Activated CD4-positive, alpha-beta T cell treated with anti-CD3 and anti-CD28 coated beads for 36 hours (primary cell): ENCODE measurements around the gene BMERB1. TPM values are rescaled to one million over a fixed set of nuclear protein-coding genes. Genes with fewer than 3 reads are reported as not detected.
"Not testable (repeated sequence)": the region's sequence is repeated elsewhere in the genome, so short reads cannot be mapped to it uniquely, and the experiment has no call there.

Experiments
- ATAC-seq: fragments of 200-7000 bp; cut with Tn5 transposase; one replicate; pipeline ENCODE4 v1.10.0; 2021; ENCODE audit warnings: mild to moderate bottlenecking, moderate library complexity
- CTCF ChIA-PET: fragments of 350-600 bp; sonication (Branson Sonifier 250); formaldehyde crosslinking; loops from one replicate; lab custom pipeline; 2021; ENCODE audit warnings: antibody characterized with exemption; lab: Charles Lee
- POLR2A ChIA-PET: fragments of 350-600 bp; sonication (Branson Sonifier 250); formaldehyde crosslinking; loops from one replicate; lab custom pipeline; 2021; ENCODE audit warnings: antibody characterized with exemption, inconsistent platforms; lab: Charles Lee
- DNase-seq: peaks from one replicate; pipeline ENCODE4 v3.0.0-alpha.2; 2020
- H3K27ac Mint-ChIP-seq: one replicate; pipeline ENCODE4 v1.8.0; 2021; ENCODE audit warnings: mixed read lengths
- H3K27me3 Mint-ChIP-seq: one replicate; pipeline ENCODE4 v1.8.0; 2021; ENCODE audit warnings: mixed read lengths
- H3K36me3 Mint-ChIP-seq: one replicate; pipeline ENCODE4 v1.8.0; 2021; ENCODE audit warnings: low read depth, mixed read lengths
- H3K4me1 Mint-ChIP-seq: one replicate; pipeline ENCODE4 v1.8.0; 2021; ENCODE audit warnings: mixed read lengths
- H3K4me3 Mint-ChIP-seq: one replicate; pipeline ENCODE4 v1.8.0; 2021; ENCODE audit warnings: mild to moderate bottlenecking, moderate library complexity, mixed read lengths
- H3K9me3 Mint-ChIP-seq: one replicate; pipeline ENCODE4 v1.8.0; 2021; ENCODE audit warnings: low read depth, mixed read lengths
- intact Hi-C, 2 experiments: fragments of 100-400 bp; cut with DNase I in 1 of 2; cut with micrococcal nuclease in 1 of 2; formaldehyde crosslinking; loops; one replicate each; pipeline versions ENCODE4 v1.14.2 to v1.15.1; 2022 to 2024; cut with DNase I, micrococcal nuclease
- total RNA-seq, 2 experiments: library from RNA; stranded (reverse); gene quantifications; one replicate each; pipeline ENCODE4 v1.2.3, GENCODE V29; 2021

BMERB1 gene
- total RNA-seq, 2 experiments from 2014 or later = 10.1 to 11.6 TPM

DNA sequence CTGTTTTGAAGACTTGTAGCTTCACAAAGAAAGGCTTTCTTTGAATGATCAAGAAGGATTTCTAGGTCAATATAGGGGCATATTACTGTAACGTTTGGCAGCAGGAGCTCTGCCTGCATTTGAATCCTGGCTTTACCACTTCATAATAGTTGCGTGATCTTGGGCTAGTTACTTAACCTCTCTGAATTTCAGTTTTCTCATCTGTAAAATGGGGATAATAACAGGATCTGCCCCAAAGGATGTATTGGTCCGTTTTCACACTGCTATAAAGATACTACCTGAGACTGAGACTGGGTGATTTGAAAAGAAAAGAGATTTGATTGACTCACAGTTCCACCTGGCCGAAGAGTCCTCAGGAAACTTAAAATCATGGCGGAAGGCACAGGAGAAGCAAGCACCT, 12.5 kb downstream of the BMERB1 start:
- no peaks in the 10 kb centered on the region for H3K36me3 Mint-ChIP-seq
- intact Hi-C loops = no loop called here
- ChIA-PET CTCF (no interaction called here), POLR2A (no interaction called here)
- no peaks in the 10 kb centered on the region for H3K9me3 Mint-ChIP-seq
- H3K27me3 Mint-ChIP-seq = peaks cover 3% of the 10 kb centered on the region
- no peak for DNase-seq
- H3K27ac Mint-ChIP-seq = no peak overlapping the region
- no peak overlapping the region for H3K4me3 Mint-ChIP-seq
- no peak for ATAC-seq
- no peaks in the 10 kb centered on the region for H3K4me1 Mint-ChIP-seq

DNA sequence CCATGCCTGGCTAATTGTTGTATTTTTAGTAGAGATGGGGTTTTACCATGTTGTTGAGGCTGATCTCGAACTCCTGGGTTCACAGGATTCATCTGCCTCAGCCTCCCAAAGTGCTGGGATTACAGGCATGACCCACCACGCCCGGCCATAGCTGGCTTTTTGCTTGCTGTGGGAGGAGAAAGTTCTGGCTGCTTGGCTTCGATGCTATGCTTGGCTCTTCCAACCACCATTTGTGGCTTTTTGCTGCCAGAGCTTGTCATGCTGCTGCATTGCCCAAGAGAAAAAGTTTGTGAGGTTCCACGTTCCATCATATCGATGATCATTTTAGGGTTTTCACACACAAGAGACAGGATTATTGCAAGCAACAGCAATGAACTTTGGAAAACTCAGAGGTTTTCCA, 16.2 kb downstream of the BMERB1 start:
- DNase-seq (no peak), ATAC-seq (no peak)
- Mint-ChIP-seq H3K9me3 (no peaks in the 10 kb centered on the region), H3K27me3 (peaks cover 6% of the 10 kb centered on the region), H3K36me3 (no peaks in the 10 kb centered on the region), H3K27ac (no peak overlapping the region), H3K4me1 (no peaks in the 10 kb centered on the region), H3K4me3 (no peak overlapping the region)
- ChIA-PET CTCF (no interaction called here), POLR2A (no interaction called here)
- intact Hi-C loops = no loop called here

DNA sequence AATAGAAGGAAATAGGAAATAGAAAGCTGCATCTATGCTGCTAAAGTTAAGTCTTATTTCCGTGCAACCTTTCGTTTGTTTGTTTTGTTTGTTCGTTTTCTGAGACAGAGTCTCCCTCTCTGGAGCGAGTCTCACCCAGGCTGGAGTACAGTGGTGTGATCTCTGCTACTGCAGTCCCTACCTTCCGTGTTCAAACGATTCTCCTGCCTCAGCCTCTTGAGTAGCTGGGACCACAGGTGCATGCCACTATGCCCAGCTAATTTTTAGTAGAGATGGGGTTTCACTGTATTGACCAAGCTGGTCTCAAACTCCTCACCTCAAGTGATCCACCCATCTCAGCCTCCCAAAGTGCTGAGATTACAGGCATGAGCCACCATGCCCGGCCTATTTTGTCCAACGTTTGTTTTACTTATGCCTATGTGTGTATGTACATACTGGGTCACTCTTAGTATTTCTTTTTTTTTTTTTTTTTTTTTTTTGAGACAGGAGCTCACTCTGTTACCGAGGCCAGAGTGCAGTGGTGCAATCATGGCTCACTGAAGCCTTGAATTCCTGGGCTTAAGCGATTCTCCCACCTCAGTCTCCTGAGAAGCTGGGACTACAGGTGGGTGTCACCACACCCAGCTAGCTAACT, 16.8 kb downstream of the BMERB1 start:
- no peak for DNase-seq
- H3K27me3 Mint-ChIP-seq = peaks cover 6% of the 10 kb centered on the region
- no peaks in the 10 kb centered on the region for H3K9me3 Mint-ChIP-seq
- intact Hi-C loops = no loop called here
- CTCF ChIA-PET = no interaction called here
- no peaks in the 10 kb centered on the region for H3K36me3 Mint-ChIP-seq
- no peak overlapping the region for H3K27ac Mint-ChIP-seq
- POLR2A ChIA-PET = no interaction called here
- ATAC-seq = no peak
- H3K4me1 Mint-ChIP-seq = no peaks in the 10 kb centered on the region
- H3K4me3 Mint-ChIP-seq = no peak overlapping the region

DNA sequence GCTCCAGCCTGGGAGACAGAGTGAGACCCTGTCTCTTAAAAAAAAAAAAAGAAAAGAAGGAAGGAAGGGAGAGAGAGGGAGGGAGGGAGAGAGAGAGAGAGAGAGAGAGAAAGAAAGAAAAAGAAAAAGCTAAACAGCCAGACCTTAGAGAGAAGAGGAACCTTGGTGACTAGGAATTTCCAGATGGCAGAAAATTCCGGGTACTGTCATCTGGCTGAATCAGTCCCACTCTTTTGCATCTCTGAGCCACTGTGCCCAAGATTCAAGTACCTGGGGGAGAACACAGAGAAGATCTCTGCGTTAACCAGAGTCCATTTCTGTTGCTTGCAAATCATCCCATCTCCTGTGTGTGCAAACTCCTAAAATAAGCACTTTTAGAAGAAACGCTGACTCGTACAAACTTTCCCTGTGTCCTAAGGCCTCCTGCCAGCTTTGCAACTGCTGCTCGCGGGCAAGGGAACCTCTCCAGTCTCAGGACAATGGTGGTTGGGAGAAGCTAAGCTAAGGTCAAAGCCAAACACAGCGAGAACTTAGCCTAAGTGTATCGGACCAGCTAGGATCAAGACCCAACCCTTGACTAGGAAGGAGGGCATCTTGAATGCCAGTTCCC, 18.0 kb downstream of the BMERB1 start:
- ATAC-seq (no peak), DNase-seq (no peak)
- Mint-ChIP-seq H3K9me3 (no peaks in the 10 kb centered on the region), H3K4me1 (no peaks in the 10 kb centered on the region), H3K27me3 (peaks cover 5% of the 10 kb centered on the region), H3K27ac (no peak overlapping the region), H3K36me3 (no peaks in the 10 kb centered on the region), H3K4me3 (no peak overlapping the region)
- intact Hi-C loops = no loop called here
- CTCF ChIA-PET = no interaction called here
- POLR2A ChIA-PET = no interaction called here

DNA sequence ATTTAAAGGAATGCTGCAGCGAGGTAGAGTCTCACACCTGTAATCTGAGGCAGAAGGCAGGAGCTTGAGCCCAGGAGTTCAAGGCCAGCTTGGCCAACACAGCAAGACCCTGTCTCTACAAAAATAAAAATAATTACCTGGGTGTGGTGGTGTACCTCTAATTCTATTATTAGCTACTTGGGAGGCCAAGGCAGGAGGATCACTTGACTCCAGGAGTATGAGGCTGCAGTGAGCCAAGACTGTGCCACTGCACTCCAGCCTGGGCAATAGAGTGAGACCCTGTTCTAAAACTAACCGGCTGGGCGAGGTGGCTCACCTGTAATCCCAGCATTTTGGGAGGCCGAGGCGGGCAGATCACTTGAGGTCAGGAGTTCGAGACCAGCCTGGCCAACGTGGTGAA, 18.9 kb downstream of the BMERB1 start:
- H3K27me3 Mint-ChIP-seq, H3K27ac Mint-ChIP-seq, H3K4me3 Mint-ChIP-seq, CTCF ChIA-PET, POLR2A ChIA-PET, intact Hi-C loops, DNase-seq, ATAC-seq, H3K36me3 Mint-ChIP-seq, H3K9me3 Mint-ChIP-seq, H3K4me1 Mint-ChIP-seq: not testable (repeated sequence)

DNA sequence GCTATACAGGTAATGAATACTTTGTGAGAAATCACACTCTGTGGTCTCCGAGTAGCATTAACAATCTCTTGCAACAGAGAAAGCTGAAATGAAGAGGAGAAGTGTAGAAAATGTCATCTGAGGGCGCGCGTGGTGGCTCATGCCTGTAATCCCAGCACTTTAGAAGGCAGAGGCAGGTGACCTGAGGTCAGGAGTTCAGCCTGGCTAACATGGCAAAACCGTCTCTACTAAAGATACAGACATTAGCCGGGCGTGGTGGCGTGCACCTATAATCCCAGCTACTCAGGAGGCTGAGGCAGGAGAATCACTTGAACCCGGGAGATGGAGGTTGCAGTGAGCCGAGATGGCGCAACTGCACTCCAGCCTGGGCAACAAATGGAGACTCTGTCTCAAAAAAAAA, 20.5 kb downstream of the BMERB1 start:
- H3K4me1 Mint-ChIP-seq, intact Hi-C loops, H3K27ac Mint-ChIP-seq, POLR2A ChIA-PET, ATAC-seq, H3K36me3 Mint-ChIP-seq, H3K4me3 Mint-ChIP-seq, H3K27me3 Mint-ChIP-seq, CTCF ChIA-PET, H3K9me3 Mint-ChIP-seq, DNase-seq: not testable (repeated sequence)

DNA sequence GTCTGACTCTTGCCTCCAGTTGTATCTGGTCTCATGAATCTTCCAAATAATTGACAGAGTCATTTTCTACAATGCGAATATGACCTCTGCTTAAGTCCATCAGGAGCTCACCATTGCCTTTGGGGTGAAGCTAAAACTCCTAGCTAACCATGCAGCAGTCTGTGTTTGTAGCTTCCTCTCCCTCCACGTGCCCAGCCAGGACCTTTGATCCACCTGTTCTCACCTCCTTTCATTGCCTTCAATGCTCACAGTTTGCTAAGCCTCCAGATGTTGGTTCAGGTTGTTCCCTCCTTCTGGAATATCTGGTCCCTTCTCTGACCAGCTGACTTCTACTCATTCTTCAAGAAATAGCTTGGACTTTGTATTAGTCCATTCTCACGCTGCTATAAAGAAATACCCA, 23.0 kb downstream of the BMERB1 start:
- Mint-ChIP-seq H3K9me3 (no peaks in the 10 kb centered on the region), H3K4me3 (no peak overlapping the region), H3K4me1 (no peaks in the 10 kb centered on the region), H3K27me3 (peaks cover 9% of the 10 kb centered on the region), H3K27ac (no peak overlapping the region), H3K36me3 (no peaks in the 10 kb centered on the region)
- no peak for DNase-seq
- ATAC-seq = no peak
- intact Hi-C loops = no loop called here
- CTCF ChIA-PET = no interaction called here
- POLR2A ChIA-PET = interaction anchor here (0.5 kb wide), 1 partner anchor 25 kb away, joined by 4 read pairs; no protein-coding TSS in a partner anchor

DNA sequence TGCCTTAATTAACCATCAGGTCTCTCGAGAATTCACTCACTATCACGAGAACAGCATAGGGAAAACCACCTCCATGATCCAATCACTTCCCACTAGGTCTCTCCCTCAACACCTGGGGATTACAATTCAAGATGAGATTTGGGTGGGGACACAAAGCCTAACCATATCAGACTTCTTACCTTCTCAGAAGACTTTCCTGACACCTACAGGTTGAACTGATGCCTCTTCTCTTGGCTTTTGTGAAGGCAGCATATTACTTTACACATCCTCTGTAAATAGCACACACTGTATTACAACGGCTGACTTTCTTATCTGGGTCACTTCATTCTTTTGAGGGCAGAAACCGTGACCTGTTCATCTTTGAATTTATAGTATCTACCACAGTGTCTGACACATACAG, 23.6 kb downstream of the BMERB1 start:
- POLR2A ChIA-PET = no interaction called here
- peaks cover 9% of the 10 kb centered on the region for H3K27me3 Mint-ChIP-seq
- no peak for DNase-seq

DNA sequence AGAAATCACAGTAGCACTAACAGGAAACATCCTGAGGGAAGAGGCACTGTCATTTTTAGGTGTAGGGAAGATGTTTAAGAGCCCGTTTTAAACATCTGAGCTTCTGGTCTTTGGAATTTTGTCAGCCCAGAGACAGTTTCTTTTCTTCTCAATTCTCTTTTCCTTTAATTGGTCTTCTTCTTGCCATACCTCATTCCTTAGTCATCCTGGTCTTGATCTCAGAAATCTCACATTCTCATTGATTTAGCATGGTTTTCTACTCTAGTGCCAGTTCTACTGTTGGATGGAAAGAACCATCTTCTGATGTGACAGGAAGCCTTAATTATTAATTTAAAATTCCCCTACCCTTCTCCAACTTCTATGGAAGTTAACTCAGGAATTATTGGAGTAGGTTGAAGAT, 25.4 kb downstream of the BMERB1 start:
- ATAC-seq = no peak
- H3K9me3 Mint-ChIP-seq = no peaks in the 10 kb centered on the region
- no peak overlapping the region for H3K4me3 Mint-ChIP-seq
- POLR2A ChIA-PET = no interaction called here
- intact Hi-C loops = no loop called here
- H3K27ac Mint-ChIP-seq = no peak overlapping the region
- peaks cover 7% of the 10 kb centered on the region for H3K27me3 Mint-ChIP-seq
- DNase-seq = no peak
- CTCF ChIA-PET = no interaction called here
- H3K36me3 Mint-ChIP-seq = no peaks in the 10 kb centered on the region
- H3K4me1 Mint-ChIP-seq = no peaks in the 10 kb centered on the region

More for the DNA sequence above, 23.6 kb downstream of the BMERB1 start:
- Mint-ChIP-seq H3K9me3 (no peaks in the 10 kb centered on the region), H3K36me3 (no peaks in the 10 kb centered on the region), H3K4me3 (no peak overlapping the region), H3K4me1 (no peaks in the 10 kb centered on the region), H3K27ac (no peak overlapping the region)
- CTCF ChIA-PET = no interaction called here
- ATAC-seq = no peak
- intact Hi-C loops = no loop called here

DNA sequence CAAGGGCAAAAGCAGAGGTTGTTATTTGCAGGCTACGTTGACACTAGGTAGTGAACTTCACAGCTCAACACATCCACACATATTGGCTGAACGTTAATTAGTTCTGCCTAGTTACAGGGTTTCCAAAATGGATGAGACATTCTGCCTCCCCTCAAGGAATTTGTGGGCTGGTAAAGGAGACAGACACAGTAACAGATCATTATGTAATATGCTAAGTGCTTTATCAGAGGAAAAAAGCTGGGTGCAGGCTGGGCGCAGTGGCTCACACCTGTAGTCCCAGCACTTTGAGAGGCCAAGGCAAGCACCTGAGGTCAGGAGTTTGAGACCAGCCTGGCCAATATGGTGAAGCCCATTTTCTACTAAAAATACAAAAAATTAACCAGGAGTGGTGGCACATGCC, 26.2 kb downstream of the BMERB1 start:
- intact Hi-C loops = no loop called here
- DNase-seq (no peak), ATAC-seq (no peak)
- CTCF ChIA-PET = no interaction called here
- Mint-ChIP-seq H3K4me3 (no peak overlapping the region), H3K4me1 (no peaks in the 10 kb centered on the region), H3K27me3 (peaks cover 7% of the 10 kb centered on the region), H3K36me3 (no peaks in the 10 kb centered on the region), H3K9me3 (no peaks in the 10 kb centered on the region), H3K27ac (no peak overlapping the region)
- POLR2A ChIA-PET = no interaction called here

DNA sequence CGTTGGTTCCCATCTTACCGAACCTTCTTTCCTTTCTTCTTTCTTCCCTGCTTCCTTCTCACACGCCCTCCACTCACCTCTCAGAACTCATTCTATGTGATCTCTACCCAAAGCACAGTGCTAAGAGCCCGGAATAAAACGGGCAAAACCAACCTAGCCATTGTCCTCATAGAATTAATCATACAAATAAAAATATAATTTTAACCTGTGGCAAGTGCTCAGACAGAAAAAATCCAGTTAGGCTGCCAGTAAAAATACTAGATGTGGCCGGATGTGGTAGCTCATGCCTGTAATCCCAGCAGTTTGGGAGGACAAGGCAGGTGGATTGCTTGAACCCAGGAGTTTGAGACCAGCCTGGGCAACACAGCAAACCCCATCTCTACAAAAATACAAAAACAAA, 27.0 kb downstream of the BMERB1 start:
- CTCF ChIA-PET = no interaction called here
- no peaks in the 10 kb centered on the region for H3K36me3 Mint-ChIP-seq
- H3K4me3 Mint-ChIP-seq = no peak overlapping the region
- H3K4me1 Mint-ChIP-seq = no peaks in the 10 kb centered on the region
- no peak for DNase-seq
- no peak overlapping the region for H3K27ac Mint-ChIP-seq
- peaks cover 7% of the 10 kb centered on the region for H3K27me3 Mint-ChIP-seq
- no peak for ATAC-seq
- no peaks in the 10 kb centered on the region for H3K9me3 Mint-ChIP-seq
- intact Hi-C loops = no loop called here
- POLR2A ChIA-PET = no interaction called here

DNA sequence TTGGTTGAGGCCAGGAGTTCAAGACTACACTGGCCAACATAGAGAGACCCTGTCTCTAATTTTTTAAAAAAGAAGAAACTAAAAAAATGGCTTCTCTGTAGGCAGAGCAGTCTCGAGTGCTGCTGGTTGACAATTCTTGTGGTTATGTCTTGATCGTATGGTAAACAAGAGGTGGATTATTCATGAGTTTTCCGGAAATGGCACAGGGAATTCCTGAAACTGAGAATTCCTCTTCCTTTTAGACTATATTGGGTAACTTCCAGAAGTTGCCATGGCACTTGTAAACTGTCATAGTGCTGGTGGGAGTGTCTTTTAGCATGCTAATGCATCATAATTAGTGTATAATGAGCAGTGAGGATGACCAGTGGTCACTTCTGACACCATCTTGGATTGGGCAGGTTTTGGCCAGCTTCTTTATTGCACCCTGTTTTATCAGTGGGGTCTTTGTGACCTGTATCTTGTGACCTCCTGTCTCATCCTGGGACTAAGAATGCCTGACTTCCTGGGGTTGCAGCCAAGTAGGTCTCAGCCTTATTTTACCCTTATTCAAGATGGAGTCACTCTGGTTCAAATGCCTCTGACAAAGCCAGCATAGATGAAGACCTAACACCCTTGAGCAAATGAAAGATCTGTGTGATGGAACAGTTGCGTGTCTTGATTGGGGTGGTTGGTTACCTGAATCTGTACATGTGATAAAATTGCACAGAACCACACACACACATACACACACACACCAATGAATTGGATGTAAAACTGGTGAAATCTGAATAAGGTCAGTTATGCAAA, 30.2 kb downstream of the BMERB1 start:
- Mint-ChIP-seq H3K27ac (no peak overlapping the region), H3K9me3 (peaks cover 3% of the 10 kb centered on the region), H3K27me3 (peaks cover 5% of the 10 kb centered on the region), H3K4me3 (no peak overlapping the region), H3K36me3 (no peaks in the 10 kb centered on the region), H3K4me1 (no peaks in the 10 kb centered on the region)
- intact Hi-C loops = no loop called here
- POLR2A ChIA-PET = no interaction called here
- no peak for ATAC-seq
- no peak for DNase-seq
- CTCF ChIA-PET = no interaction called here
